Activated CD4-positive, alpha-beta T cell treated with anti-CD3 and anti-CD28 coated beads for 1 hour (primary cell): Measurements from ENCODE around the gene LDB3.

Source experiments
- DNase-seq: peaks from one replicate; pipeline ENCODE4 v3.0.0-alpha.2; 2020

The LDB3 gene

DNA sequence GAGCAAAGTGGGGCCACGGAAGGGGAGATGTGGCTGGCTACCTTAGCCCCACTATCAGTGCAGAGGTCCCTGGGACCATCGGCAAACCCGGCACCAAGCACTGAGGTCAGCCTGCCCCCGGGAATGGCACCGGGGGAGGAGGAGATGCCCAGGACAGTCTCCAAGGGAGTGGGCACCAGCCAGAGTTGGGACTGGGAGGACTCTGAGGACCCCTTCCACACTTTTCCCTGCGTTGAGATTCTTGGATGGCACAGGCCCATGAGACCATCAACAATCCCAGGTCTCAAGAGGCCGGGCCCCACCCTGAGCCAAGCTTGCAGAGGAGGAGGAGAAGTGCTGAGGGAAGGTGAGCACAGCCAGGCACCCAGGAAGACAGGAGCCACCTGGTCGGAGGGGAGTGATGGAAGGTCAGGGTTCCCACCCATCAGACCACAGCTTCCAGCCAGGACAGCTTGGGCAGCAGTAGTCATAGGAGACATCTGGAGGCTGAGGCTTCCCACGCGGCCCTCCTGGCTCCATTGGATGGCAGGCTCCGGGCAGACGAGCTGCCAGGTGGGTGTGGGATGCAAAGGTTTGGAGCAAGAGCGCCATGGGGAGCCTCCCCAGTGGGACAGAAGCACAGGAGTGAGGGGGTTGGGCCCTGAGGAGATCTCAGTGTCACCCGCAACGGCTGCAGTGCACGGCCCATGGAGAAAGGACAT lies 16.5 kb upstream of the LDB3 start:
- no peak for DNase-seq

- no peak for DNase-seq
Observed at GRCh38 chr10:86652361-86653202, 15.7 kb upstream of the LDB3 start.

GRCh38 chr10:86653379-86653778 lies 14.9 kb upstream of the LDB3 start:
- DNase-seq, result no peak

DNA sequence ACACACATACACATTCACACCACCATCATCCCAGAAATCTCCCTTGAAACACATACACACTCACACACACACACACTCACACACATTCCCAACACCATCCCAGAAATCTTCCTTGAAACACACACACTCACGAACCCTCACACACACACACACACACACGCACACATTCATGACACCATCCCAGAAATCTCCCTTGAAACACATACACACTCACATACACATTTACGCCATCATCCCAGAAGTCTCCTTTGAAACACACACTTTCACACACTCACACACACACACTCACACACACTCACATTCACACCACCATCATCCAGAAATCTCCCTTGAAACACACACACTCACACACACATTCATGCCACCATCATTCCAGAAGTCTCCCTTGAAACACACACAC lies 14.3 kb upstream of the LDB3 start:
- no peak for DNase-seq

DNA sequence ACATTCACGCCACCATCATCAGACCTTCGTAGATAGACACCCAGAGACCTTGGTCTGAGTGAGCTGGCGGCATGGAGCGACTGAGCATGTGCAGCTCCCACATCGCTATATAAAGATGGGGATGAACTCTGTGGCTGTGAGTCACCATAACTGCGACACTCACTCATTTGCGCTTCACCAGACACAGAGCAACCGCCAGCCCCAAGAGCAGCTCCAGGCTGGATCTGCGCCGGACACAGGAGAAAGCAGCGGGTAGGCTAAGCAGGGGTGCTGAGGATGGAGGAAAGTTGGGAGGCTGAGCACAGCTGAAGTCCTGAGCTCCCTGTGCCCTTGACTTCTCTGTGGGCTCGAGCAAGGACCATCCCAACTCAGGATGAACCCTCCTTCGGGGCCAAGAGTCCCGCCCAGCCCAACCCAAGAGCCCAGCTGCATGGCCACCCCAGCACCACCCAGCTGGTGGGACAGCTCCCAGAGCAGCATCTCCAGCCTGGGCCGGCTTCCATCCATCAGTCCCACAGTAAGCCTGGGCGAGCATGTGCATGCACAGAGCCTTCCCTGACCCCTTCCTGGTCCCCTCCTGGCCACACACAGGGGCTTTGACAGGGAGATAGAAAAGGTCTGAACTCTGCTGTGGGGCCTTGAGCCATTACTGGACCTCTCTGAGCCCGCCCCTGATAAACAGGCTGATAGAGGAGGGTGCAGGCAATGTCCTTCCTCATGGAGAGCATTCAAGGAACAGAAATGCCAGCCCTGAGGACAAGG lies 13.7 kb upstream of the LDB3 start, which contains the start of gene OPN4:
Gene OPN4 (plus strand): TSS at position 137 of the 762 bp plus-strand sequence. CDS start 237 bp downstream, at position 374.
- no peak for DNase-seq

GRCh38 chr10:86655173-86655540 lies 13.2 kb upstream of the LDB3 start:
- DNase-seq, result no peak

DNA sequence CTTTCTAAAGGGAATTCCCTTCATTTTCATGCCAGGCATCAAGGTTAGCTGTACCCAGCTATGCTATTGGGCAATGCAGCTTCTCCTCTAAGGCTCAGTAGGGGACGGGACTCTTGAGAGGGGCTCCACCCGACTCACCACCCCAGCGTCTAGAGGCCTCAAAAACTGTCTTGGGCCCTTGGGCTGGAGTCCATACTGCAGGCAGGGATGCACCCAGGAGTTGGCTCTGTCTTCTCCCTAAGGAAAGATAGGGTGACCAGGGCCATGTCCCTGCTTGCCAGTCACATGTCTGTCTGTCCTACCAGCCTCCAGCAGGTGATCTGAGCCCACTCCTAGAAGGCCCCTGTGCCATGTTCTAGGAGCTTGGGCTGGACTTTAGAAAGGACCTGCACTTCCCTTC lies 12.7 kb upstream of the LDB3 start:
- DNase-seq, result no peak

GRCh38 chr10:86657011-86657395 lies 11.3 kb upstream of the LDB3 start:
- DNase-seq, result no peak

DNA sequence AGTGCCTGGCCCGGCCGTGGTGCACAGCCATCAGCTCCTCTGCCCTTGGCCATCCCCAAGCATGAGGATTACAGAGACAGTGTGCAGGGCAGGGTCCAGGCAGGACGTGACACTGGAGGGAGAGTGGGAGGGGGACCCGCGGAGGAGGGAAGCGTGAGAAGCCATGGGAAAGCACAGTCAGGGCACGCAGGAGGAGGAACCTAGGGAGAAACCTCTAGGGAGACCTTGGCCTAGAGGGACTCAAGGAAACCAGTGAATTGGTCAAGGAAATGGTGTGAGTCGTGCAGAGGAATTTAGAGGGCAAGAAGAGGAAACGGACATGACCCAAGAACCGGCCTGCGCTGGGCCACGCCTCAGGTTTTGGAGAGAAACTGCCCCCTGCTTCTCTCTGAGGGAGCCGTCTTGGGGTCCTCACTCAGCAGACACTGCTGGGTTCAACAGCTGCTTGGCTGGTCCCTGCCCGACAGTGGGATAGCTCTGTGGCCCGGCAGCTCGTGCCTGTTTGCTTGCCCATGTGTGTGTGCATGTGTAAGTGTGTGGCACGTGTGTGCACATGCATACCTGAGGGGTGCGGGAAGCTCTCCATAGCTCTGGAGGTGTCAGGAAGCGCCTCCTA lies 10.8 kb upstream of the LDB3 start:
- DNase-seq, result no peak

GRCh38 chr10:86658261-86658741 lies 10.0 kb upstream of the LDB3 start:
- no peak for DNase-seq

DNA sequence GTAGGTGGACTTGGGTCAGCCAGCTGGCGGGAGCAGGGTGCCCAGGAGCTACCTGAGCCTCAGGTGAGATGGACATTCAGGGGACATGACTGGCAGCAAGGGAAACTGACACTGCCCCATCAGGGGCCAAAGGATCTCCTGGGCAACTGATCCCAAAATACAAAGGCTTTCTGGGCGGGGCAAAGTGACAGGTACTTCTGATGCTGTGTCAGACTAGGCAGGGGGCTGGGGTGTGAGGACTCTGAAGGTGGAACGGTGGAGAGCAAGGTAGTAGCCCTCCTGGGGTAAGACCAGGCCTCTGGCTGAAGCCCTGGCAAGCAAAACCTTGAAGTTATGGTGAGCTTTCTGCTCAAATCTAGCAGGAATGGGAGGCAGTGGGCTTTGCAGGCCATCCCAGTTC lies 9.6 kb upstream of the LDB3 start:
- DNase-seq, result no peak

DNA sequence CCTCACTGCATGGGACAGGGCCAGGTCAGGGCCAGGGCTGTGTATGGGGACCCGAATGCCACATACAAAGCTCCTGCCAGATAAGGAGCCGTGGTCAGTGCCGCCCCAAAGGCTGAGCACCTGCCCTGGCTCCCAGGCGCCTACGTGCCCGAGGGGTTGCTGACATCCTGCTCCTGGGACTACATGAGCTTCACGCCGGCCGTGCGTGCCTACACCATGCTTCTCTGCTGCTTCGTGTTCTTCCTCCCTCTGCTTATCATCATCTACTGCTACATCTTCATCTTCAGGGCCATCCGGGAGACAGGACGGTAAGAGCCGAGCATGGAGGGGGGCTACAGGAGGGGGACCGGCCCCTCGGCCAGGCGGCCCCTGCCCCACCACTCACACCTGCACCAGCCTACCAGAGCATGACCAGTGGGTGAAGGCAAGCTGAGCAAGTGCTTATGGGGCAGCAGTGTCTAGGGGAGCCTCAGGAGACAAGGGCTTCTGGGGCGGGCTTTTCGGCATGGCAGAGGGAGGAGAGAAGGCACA lies 9.1 kb upstream of the LDB3 start:
- DNase-seq, result no peak

GRCh38 chr10:86659721-86660453 lies 8.4 kb upstream of the LDB3 start:
- DNase-seq, result no peak

- DNase-seq, result no peak
Observed at GRCh38 chr10:86661161-86662025, 6.9 kb upstream of the LDB3 start.

GRCh38 chr10:86662186-86663045 lies 5.9 kb upstream of the LDB3 start:
- DNase-seq, result no peak

- DNase-seq, result no peak
Observed at GRCh38 chr10:86663046-86663345, 5.3 kb upstream of the LDB3 start.

DNA sequence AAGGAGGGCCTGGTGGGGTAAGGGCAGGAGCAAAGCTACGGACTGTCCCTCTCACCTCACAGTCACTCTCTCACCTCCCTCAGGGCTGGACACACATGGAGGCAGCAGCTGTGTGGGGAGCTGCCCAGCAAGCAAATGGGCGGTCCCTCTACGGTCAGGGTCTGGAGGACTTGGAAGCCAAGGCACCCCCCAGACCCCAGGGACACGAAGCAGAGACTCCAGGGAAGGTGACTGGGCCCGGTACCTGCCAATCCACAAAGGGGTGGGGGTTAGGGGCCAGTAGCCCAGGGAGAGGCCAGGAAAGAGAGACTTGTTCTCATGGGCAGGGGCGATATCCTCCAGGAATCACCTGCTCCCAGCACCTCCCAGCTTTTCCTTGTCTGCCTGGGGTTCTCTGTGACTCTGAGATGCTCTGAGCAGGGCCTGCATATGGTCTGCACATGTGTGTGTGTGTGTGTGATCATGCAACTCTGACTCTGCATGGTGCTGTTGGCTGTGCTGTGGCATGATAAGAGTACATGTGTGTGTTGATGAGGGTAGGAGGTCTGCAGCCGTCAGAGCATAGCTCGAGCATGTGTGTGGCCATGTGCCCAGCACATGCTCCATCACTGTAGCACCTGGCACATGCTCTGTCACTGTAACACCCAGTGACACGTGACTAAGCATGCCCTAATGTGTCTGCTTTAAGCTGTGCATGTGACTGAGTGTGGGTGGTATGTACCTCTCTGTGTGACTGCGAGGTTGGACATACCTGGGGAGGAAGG lies 4.6 kb upstream of the LDB3 start:
- no peak for DNase-seq

DNA sequence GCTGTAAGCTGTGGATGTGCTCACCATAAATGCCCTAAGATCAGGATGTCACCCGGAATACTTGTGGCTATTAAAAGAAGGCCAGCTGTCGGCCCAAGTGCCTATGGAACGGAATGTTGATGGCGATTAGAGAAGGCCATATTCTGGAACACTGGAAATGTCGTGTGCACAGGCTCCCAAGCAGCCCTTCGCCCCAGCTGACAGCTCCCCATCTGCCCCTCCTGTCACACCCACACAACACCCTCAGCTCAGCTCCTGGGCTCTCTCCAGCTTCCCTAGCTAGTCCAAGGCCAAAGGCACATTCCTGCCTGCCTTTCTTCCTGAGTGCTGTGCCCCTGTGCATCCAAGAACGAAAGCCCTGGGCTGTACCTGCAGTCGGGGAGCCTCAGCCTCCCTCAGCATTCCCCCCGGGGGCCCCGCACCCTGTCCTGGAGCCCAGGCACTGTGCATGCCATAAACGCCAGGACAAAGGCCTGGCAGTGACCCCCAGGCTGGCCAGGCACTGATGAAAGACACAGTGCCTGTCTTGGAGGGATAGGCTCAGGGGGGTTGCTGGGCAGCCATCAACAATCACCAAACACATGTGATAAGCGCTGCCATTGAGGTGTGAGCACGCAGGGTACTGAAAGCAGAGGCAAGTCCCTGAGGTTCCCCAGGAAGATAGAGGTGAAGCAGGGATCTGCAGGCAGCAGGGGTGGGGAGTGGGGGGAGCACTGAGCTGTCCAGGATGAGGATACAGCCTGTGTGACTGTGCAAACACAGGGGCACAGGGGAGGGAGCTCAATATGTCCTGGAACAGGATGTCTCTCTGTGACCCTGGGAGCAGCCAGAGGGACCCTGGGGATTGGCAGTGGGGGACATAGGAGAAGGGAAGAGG lies 3.7 kb upstream of the LDB3 start:
- DNase-seq, result no peak
